Vagina (tissue), 2 donors: ENCODE results near the gene ERCC4. TPM values are rescaled to one million over a fixed set of nuclear protein-coding genes. Genes with fewer than 3 reads are reported as not detected.
"Not testable (repeated sequence)": the region's sequence is repeated elsewhere in the genome, so short reads cannot be mapped to it uniquely, and the experiment has no call there.

Experiments used
- DNase-seq, 2 donors: peaks; one replicate each; pipeline ENCODE4 v3.0.0-alpha.2; 2017; ENCODE audit errors: extremely low spot score in 2 of 2
- H3K27ac ChIP-seq: fragments of 200-600 bp; sonication (generic); one replicate; pipeline ENCODE4 v1.5.1; 2019
- H3K27me3 ChIP-seq: fragments of 200-600 bp; sonication (generic); one replicate; pipeline ENCODE4 v1.5.1; 2019
- H3K36me3 ChIP-seq, 2 donors: fragments of 200-600 bp; sonication (generic); one replicate each; pipeline ENCODE4 v1.5.1; 2017 to 2019
- H3K4me1 ChIP-seq: fragments of 200-600 bp; sonication (generic); one replicate; pipeline ENCODE4 v1.5.1; 2019
- H3K4me3 ChIP-seq, 2 donors: fragments of 200-600 bp; sonication (generic); 1 replicate in 1 of 2; 2 replicates in 1 of 2; pipeline ENCODE4 v1.5.1; 2016 to 2019
- H3K9me3 ChIP-seq: fragments of 200-600 bp; sonication (generic); one replicate; pipeline ENCODE4 v1.5.1; 2019
- CTCF ChIP-seq, 3 experiments: fragments of 450-650 bp in 2 of 3; fragments of 200-600 bp in 1 of 3; sonication (generic) in 1 of 3; IDR thresholded peaks; one replicate each; pipeline ENCODE4 v1.5.1; 2017 to 2019; ENCODE audit warnings: antibody characterized with exemption in 3 of 3, mild to moderate bottlenecking in 2 of 3, moderate library complexity in 2 of 3
- POLR2A ChIP-seq, 2 donors: fragments of 450-650 bp; IDR thresholded peaks; one replicate each; pipeline ENCODE4 v1.6.1; 2017; ENCODE audit warnings: antibody characterized with exemption in 2 of 2, mild to moderate bottlenecking in 2 of 2, moderate library complexity in 2 of 2
- POLR2AphosphoS5 ChIP-seq, 2 donors: sonication (generic); formaldehyde crosslinking; IDR thresholded peaks; one replicate each; pipeline ENCODE4 v1.9.0; 2017; ENCODE audit warnings: antibody characterized with exemption in 2 of 2, mild to moderate bottlenecking in 2 of 2, low read depth in 1 of 2; ENCODE audit not compliant: insufficient read depth in 1 of 2
- intact Hi-C: fragments of 100-400 bp; cut with DNase I; formaldehyde crosslinking; loops from one replicate; pipeline ENCODE4 v1.15.1; 2023
- total RNA-seq: library from RNA; depleted of rRNA; stranded (reverse); fragments of >200 nt; gene quantifications from one replicate; pipeline ENCODE4 v1.2.3, GENCODE V29; 2016

The ERCC4 gene
- total RNA-seq, 1 donor from 2014 or later, result 8.6 TPM

GRCh38 chr16:13883881-13884280, 36.1 kb upstream of the ERCC4 start:
- intact Hi-C loops, result no loop called here
- Histone ChIP-seq H3K4me3 (no peak overlapping the region), H3K27me3 (no peaks in the 10 kb centered on the region), H3K9me3 (no peaks in the 10 kb centered on the region), H3K4me1 (peaks cover 8% of the 10 kb centered on the region), H3K27ac (no peak overlapping the region), H3K36me3 (no peaks in the 10 kb centered on the region)
- no peak for DNase-seq
- TF ChIP-seq POLR2AphosphoS5 (IDR thresholded peaks at IDR 0.05; ENCODE audit: insufficient read depth in 1 of 2, low read depth in 1 of 2), result no peak
- no peak for TF ChIP-seq POLR2A (IDR thresholded peaks at IDR 0.05)
- TF ChIP-seq CTCF (IDR thresholded peaks at IDR 0.05), result no peak

GRCh38 chr16:13885700-13886099, 34.3 kb upstream of the ERCC4 start:
- no peaks in the 10 kb centered on the region for H3K36me3 ChIP-seq
- no peak overlapping the region for H3K27ac ChIP-seq
- TF ChIP-seq CTCF (IDR thresholded peaks at IDR 0.05), result no peak
- TF ChIP-seq POLR2A (IDR thresholded peaks at IDR 0.05), result no peak
- TF ChIP-seq POLR2AphosphoS5 (IDR thresholded peaks at IDR 0.05; ENCODE audit: insufficient read depth in 1 of 2, low read depth in 1 of 2), result no peak
- intact Hi-C loops, result no loop called here
- no peaks in the 10 kb centered on the region for H3K9me3 ChIP-seq
- DNase-seq, result no peak
- H3K27me3 ChIP-seq, result no peaks in the 10 kb centered on the region
- peaks cover 8% of the 10 kb centered on the region for H3K4me1 ChIP-seq
- H3K4me3 ChIP-seq, result no peak overlapping the region

GRCh38 chr16:13886608-13887007, 33.3 kb upstream of the ERCC4 start:
- H3K36me3 ChIP-seq, result no peaks in the 10 kb centered on the region
- no peaks in the 10 kb centered on the region for H3K27me3 ChIP-seq
- DNase-seq, result no peak
- H3K9me3 ChIP-seq, result no peaks in the 10 kb centered on the region
- H3K27ac ChIP-seq, result no peak overlapping the region
- H3K4me3 ChIP-seq, result no peak overlapping the region
- H3K4me1 ChIP-seq, result peaks cover 8% of the 10 kb centered on the region
- intact Hi-C loops, result no loop called here
- no peak for TF ChIP-seq POLR2A (IDR thresholded peaks at IDR 0.05)
- TF ChIP-seq CTCF (IDR thresholded peaks at IDR 0.05), result no peak
- no peak for TF ChIP-seq POLR2AphosphoS5 (IDR thresholded peaks at IDR 0.05; ENCODE audit: insufficient read depth in 1 of 2, low read depth in 1 of 2)

GRCh38 chr16:13889323-13889722, 30.6 kb upstream of the ERCC4 start:
- intact Hi-C loops, H3K27me3 ChIP-seq, H3K4me1 ChIP-seq, H3K36me3 ChIP-seq, H3K9me3 ChIP-seq, H3K4me3 ChIP-seq, H3K27ac ChIP-seq, DNase-seq: not testable (repeated sequence)

GRCh38 chr16:13892301-13892700, 27.7 kb upstream of the ERCC4 start:
- no peak for TF ChIP-seq POLR2A (IDR thresholded peaks at IDR 0.05)
- TF ChIP-seq POLR2AphosphoS5 (IDR thresholded peaks at IDR 0.05; ENCODE audit: insufficient read depth in 1 of 2, low read depth in 1 of 2), result no peak
- no peak for TF ChIP-seq CTCF (IDR thresholded peaks at IDR 0.05)
- Histone ChIP-seq H3K9me3 (no peaks in the 10 kb centered on the region), H3K27ac (no peak overlapping the region), H3K4me1 (no peaks in the 10 kb centered on the region), H3K4me3 (no peak overlapping the region), H3K27me3 (no peaks in the 10 kb centered on the region), H3K36me3 (no peaks in the 10 kb centered on the region)
- DNase-seq, result no peak
- intact Hi-C loops, result no loop called here

- H3K9me3 ChIP-seq, result no peaks in the 10 kb centered on the region
- intact Hi-C loops, result no loop called here
- no peak for DNase-seq
- no peak for TF ChIP-seq POLR2A (IDR thresholded peaks at IDR 0.05)
- TF ChIP-seq CTCF (IDR thresholded peaks at IDR 0.05), result no peak
- TF ChIP-seq POLR2AphosphoS5 (IDR thresholded peaks at IDR 0.05; ENCODE audit: insufficient read depth in 1 of 2, low read depth in 1 of 2), result no peak
- no peak overlapping the region for H3K4me3 ChIP-seq
- no peaks in the 10 kb centered on the region for H3K36me3 ChIP-seq
- no peak overlapping the region for H3K27ac ChIP-seq
- H3K4me1 ChIP-seq, result no peaks in the 10 kb centered on the region
- H3K27me3 ChIP-seq, result no peaks in the 10 kb centered on the region
These were observed 24.4 kb upstream of the ERCC4 start for GRCh38 chr16:13895516-13895915.
